Right lobe of liver (tissue), 4 donors: ENCODE measurements around the gene CYB561A3.

Experiments used
- POLR2A ChIP-seq: fragments of 450-650 bp; IDR thresholded peaks from one replicate; pipeline ENCODE4 v1.6.1; 2017; ENCODE audit warnings: antibody characterized with exemption, mild to moderate bottlenecking
- TF ChIP-seq, protein P1 (sequence below), 4 donors: fragments of 200-600 bp in 3 of 4; fragments of 450-650 bp in 1 of 4; IDR thresholded peaks; one replicate each; pipeline versions ENCODE4 v1.5.1 to v1.8.0; 2016 to 2022; ENCODE audit warnings: antibody characterized with exemption in 4 of 4, mild to moderate bottlenecking in 2 of 4
- donor health status: DM: no; HTN: no; CAD: no.
- donor health status: DM: no; HTN: no; CAD: no.
- donor health status: DM: no; HTN: yes; CAD: no.

- TF ChIP-seq, protein P1, sequence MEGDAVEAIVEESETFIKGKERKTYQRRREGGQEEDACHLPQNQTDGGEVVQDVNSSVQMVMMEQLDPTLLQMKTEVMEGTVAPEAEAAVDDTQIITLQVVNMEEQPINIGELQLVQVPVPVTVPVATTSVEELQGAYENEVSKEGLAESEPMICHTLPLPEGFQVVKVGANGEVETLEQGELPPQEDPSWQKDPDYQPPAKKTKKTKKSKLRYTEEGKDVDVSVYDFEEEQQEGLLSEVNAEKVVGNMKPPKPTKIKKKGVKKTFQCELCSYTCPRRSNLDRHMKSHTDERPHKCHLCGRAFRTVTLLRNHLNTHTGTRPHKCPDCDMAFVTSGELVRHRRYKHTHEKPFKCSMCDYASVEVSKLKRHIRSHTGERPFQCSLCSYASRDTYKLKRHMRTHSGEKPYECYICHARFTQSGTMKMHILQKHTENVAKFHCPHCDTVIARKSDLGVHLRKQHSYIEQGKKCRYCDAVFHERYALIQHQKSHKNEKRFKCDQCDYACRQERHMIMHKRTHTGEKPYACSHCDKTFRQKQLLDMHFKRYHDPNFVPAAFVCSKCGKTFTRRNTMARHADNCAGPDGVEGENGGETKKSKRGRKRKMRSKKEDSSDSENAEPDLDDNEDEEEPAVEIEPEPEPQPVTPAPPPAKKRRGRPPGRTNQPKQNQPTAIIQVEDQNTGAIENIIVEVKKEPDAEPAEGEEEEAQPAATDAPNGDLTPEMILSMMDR (IDR thresholded peaks at IDR 0.05), result no peak
- TF ChIP-seq POLR2A, result no peak
These were observed 50.9 kb downstream of the CYB561A3 start for GRCh38 chr11:61310749-61311148.
